Peyer's patch (tissue), 4 donors: ENCODE measurements around the gene G0S2.

Experiments used
- POLR2A ChIP-seq, 2 donors: fragments of 450-650 bp; IDR thresholded peaks; one replicate each; pipeline ENCODE4 v1.5.1; 2017; ENCODE audit warnings: antibody characterized with exemption in 2 of 2, mild to moderate bottlenecking in 2 of 2, moderate library complexity in 2 of 2
- TF ChIP-seq, protein P1 (sequence below), 6 experiments: fragments of 450-650 bp in 4 of 6; fragments of 200-600 bp in 2 of 6; sonication (generic) in 1 of 6; IDR thresholded peaks; one replicate each; pipeline ENCODE4 v1.5.1; 2017 to 2019; ENCODE audit warnings: antibody characterized with exemption in 6 of 6, mild to moderate bottlenecking in 3 of 6, moderate library complexity in 1 of 6

DNA sequence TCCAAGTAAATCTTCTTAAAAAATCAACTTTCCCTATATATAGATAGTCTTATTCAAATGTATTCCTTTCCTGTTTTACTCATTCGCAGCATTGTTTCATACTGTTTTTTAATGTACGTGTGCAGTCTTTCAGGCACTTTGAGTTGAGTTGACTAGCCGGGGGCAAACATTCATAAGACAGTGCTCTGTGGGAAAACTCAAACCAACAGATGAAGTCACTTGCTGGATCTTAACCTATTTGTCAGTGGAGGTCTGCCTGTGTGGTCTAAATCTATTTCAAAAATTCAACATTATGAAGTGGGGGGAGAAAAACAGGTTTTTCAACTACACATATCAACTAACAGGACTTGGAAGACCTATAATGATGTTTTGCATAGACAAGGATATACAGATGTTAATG is 35.6 kb downstream of the G0S2 start:
- TF ChIP-seq, protein P1, sequence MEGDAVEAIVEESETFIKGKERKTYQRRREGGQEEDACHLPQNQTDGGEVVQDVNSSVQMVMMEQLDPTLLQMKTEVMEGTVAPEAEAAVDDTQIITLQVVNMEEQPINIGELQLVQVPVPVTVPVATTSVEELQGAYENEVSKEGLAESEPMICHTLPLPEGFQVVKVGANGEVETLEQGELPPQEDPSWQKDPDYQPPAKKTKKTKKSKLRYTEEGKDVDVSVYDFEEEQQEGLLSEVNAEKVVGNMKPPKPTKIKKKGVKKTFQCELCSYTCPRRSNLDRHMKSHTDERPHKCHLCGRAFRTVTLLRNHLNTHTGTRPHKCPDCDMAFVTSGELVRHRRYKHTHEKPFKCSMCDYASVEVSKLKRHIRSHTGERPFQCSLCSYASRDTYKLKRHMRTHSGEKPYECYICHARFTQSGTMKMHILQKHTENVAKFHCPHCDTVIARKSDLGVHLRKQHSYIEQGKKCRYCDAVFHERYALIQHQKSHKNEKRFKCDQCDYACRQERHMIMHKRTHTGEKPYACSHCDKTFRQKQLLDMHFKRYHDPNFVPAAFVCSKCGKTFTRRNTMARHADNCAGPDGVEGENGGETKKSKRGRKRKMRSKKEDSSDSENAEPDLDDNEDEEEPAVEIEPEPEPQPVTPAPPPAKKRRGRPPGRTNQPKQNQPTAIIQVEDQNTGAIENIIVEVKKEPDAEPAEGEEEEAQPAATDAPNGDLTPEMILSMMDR (IDR thresholded peaks at IDR 0.05), result no peak
- TF ChIP-seq POLR2A (IDR thresholded peaks at IDR 0.05), result no peak
